B cell (primary cell): ENCODE data around the gene PAK3. TPM values are rescaled to one million over a fixed set of nuclear protein-coding genes. Genes with fewer than 3 reads are reported as not detected.

Experiments used
- ATAC-seq: fragments of 200-7000 bp; cut with Tn5 transposase; one replicate; pipeline ENCODE4 v1.10.0; 2021; ENCODE audit warnings: low read depth, mild to moderate bottlenecking, moderate number of reproducible peaks, moderate library complexity
- CTCF ChIA-PET: fragments of 350-600 bp; sonication (Branson Sonifier 250); formaldehyde crosslinking; loops from one replicate; lab custom pipeline; 2021; ENCODE audit warnings: antibody characterized with exemption, inconsistent platforms; lab: Charles Lee
- POLR2A ChIA-PET: fragments of 350-600 bp; sonication (Branson Sonifier 250); formaldehyde crosslinking; loops from one replicate; lab custom pipeline; 2021; ENCODE audit warnings: antibody characterized with exemption; lab: Charles Lee
- DNase-seq: peaks from one replicate; pipeline ENCODE4 v3.0.0; 2013
- H2AFZ ChIP-seq: 2 replicates; pipeline ENCODE4 v1.6.1; 2012; ENCODE audit warnings: mild to moderate bottlenecking, low read depth, low read length; ENCODE audit not compliant: insufficient read depth, poor library complexity, severe bottlenecking
- H3K27ac ChIP-seq, 2 donors: 1 replicate in 1 of 2; 2 replicates in 1 of 2; pipeline ENCODE4 v1.5.1; 2012 to 2013; ENCODE audit warnings: low read length in 2 of 2, mild to moderate bottlenecking in 2 of 2, moderate library complexity in 1 of 2
- H3K27me3 ChIP-seq, 4 experiments: fragments of 200-600 bp in 1 of 4; sonication (generic) in 1 of 4; replicated peaks in 1 of 4; 1 replicate in 2 of 4; 2 replicates in 2 of 4; pipeline versions ENCODE4 v1.6.1 to v1.7.0; 2013 to 2016; ENCODE audit warnings: low read length in 3 of 4, mild to moderate bottlenecking in 2 of 4, mixed read lengths in 1 of 4, moderate library complexity in 1 of 4; ENCODE audit not compliant: insufficient read depth in 4 of 4, control insufficient read depth in 3 of 4; ENCODE audit errors: control extremely low read depth in 1 of 4
- H3K36me3 ChIP-seq, 2 experiments: replicated peaks in 1 of 2; 1 replicate in 1 of 2; 2 replicates in 1 of 2; pipeline versions ENCODE4 v1.6.1 to v1.7.1; 2013; ENCODE audit warnings: low read length in 1 of 2; ENCODE audit not compliant: insufficient read depth in 2 of 2, control insufficient read depth in 1 of 2; ENCODE audit errors: control extremely low read depth in 1 of 2, extremely low read depth in 1 of 2
- H3K4me1 ChIP-seq, 2 donors: fragments of 200-600 bp in 1 of 2; sonication (generic) in 1 of 2; 1 replicate in 1 of 2; 2 replicates in 1 of 2; pipeline versions ENCODE4 v1.5.1 to v1.6.1; 2013 to 2017; ENCODE audit warnings: low read length in 2 of 2; ENCODE audit not compliant: control insufficient read depth in 2 of 2, insufficient read depth in 2 of 2
- H3K4me2 ChIP-seq: replicated peaks from 2 replicates; pipeline ENCODE3; 2012; ENCODE audit warnings: mild to moderate bottlenecking, low read depth, low read length; ENCODE audit not compliant: poor library complexity, severe bottlenecking
- H3K4me3 ChIP-seq, 5 experiments: fragments of 200-600 bp in 1 of 5; sonication (generic) in 1 of 5; 1 replicate in 3 of 5; 2 replicates in 2 of 5; pipeline versions ENCODE4 v1.5.1 to v1.7.0; 2011 to 2016; ENCODE audit warnings: low read length in 4 of 5, mild to moderate bottlenecking in 4 of 5, low read depth in 2 of 5, control low read depth in 1 of 5, moderate library complexity in 1 of 5; ENCODE audit not compliant: insufficient read depth in 1 of 5; ENCODE audit errors: control extremely low read depth in 1 of 5, extremely low read depth in 1 of 5
- H3K79me2 ChIP-seq: fragments of 200-600 bp; sonication (generic); one replicate; pipeline ENCODE4 v1.6.0; 2016; ENCODE audit warnings: low read length; ENCODE audit not compliant: control insufficient read depth, insufficient read depth
- H3K9ac ChIP-seq: fragments of 200-600 bp; sonication (generic); 2 replicates; pipeline ENCODE4 v1.6.1; 2017; ENCODE audit warnings: mild to moderate bottlenecking, low read length, moderate library complexity
- H3K9me3 ChIP-seq, 3 donors: one replicate each; pipeline versions ENCODE4 v1.6.1 to v1.7.1; 2013; ENCODE audit warnings: low read length in 2 of 3; ENCODE audit not compliant: control insufficient read depth in 2 of 3, insufficient read depth in 1 of 3; ENCODE audit errors: control extremely low read depth in 1 of 3
- H4K20me1 ChIP-seq: 2 replicates; pipeline ENCODE4 v1.6.0; 2012; ENCODE audit warnings: mild to moderate bottlenecking, low read length; ENCODE audit not compliant: insufficient read depth, control insufficient read depth, poor library complexity, severe bottlenecking
- H3K27ac Mint-ChIP-seq: one replicate; pipeline ENCODE4 v1.8.0; 2021; ENCODE audit warnings: mixed read lengths
- H3K27me3 Mint-ChIP-seq: one replicate; pipeline ENCODE4 v1.8.0; 2021; ENCODE audit warnings: mixed read lengths
- H3K4me1 Mint-ChIP-seq: one replicate; pipeline ENCODE4 v1.8.0; 2021; ENCODE audit warnings: mixed read lengths
- H3K4me3 Mint-ChIP-seq: one replicate; pipeline ENCODE4 v1.8.0; 2021; ENCODE audit warnings: mixed read lengths
- H3K9me3 Mint-ChIP-seq: one replicate; pipeline ENCODE4 v1.8.0; 2022; ENCODE audit warnings: mixed read lengths; ENCODE audit not compliant: insufficient read depth
- EZH2 ChIP-seq: IDR thresholded peaks from 2 replicates; pipeline ENCODE4 v1.6.1; 2012; ENCODE audit warnings: borderline replicate concordance, low read depth, mild to moderate bottlenecking, moderate library complexity, low read length; ENCODE audit not compliant: insufficient read depth, poor library complexity, severe bottlenecking
- WGBS: methylation state at CpG from one replicate; pipeline ENCODE4 v1.1.5; 2013; ENCODE audit warnings: missing lambda C conversion rate; ENCODE audit not compliant: insufficient coverage; 5-methylcytosine and 5-hydroxymethylcytosine counted together
- intact Hi-C: fragments of 100-400 bp; cut with micrococcal nuclease; formaldehyde crosslinking; loops from one replicate; pipeline ENCODE4 v1.10.0; 2022
- polyA plus RNA-seq: library from polyadenylated mRNA; depleted of rRNA; stranded (reverse); fragments of >200 nt; gene quantifications from 2 replicates; pipeline ENCODE4 v1.2.3, GENCODE V29; 2012
- total RNA-seq, 2 donors: library from RNA; stranded (reverse); fragments of 120-200 nt in 1 of 2; gene quantifications; 1 replicate in 1 of 2; 2 replicates in 1 of 2; pipeline versions ENCODE4 v1.2.3 to v1.2.4, GENCODE V29; 2013 to 2022
- TF ChIP-seq, protein P1 (sequence below): fragments of 200-600 bp; IDR thresholded peaks from one replicate; pipeline ENCODE4 v1.8.0; 2022; ENCODE audit warnings: antibody characterized with exemption, mild to moderate bottlenecking

PAK3 gene
- total and polyA plus RNA-seq, 2 donors (not counting 1 experiment from before 2014, with no cell fraction given) = 0.17 TPM; not detected in 1

DNA sequence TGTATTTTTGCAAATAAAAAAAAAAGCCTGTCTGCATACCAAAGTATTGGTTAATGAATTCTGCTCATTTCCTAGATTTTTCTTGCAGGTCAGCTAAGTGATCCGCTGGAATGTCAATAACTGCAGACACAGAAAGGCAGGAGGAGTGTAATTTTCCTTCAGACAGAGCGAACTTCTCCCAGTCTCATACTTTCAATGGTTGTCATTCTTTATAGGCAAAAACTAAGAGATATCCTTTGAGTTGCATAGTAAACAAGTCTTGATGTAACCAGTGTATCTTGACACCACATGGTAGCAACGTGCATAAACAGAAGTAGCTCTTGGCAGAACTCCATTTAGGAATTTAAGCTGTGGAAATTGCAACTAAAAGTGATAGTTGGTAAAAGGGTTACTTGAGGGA, 166.1 kb downstream of the PAK3 start:
- Histone ChIP-seq H2AFZ (no peak overlapping the region), H3K4me1 (no peaks in the 10 kb centered on the region), H3K9ac (no peak overlapping the region), H3K36me3 (no peaks in the 10 kb centered on the region), H3K79me2 (no peaks in the 10 kb centered on the region), H3K27me3 (no peaks in the 10 kb centered on the region), H4K20me1 (no peaks in the 10 kb centered on the region), H3K9me3 (no peaks in the 10 kb centered on the region), H3K4me3 (no peak overlapping the region), H3K27ac (no peak overlapping the region), H3K4me2 (no peak overlapping the region)
- CTCF ChIA-PET = no interaction called here
- H3K9me3 Mint-ChIP-seq = no peaks in the 10 kb centered on the region
- TF ChIP-seq, protein P1, sequence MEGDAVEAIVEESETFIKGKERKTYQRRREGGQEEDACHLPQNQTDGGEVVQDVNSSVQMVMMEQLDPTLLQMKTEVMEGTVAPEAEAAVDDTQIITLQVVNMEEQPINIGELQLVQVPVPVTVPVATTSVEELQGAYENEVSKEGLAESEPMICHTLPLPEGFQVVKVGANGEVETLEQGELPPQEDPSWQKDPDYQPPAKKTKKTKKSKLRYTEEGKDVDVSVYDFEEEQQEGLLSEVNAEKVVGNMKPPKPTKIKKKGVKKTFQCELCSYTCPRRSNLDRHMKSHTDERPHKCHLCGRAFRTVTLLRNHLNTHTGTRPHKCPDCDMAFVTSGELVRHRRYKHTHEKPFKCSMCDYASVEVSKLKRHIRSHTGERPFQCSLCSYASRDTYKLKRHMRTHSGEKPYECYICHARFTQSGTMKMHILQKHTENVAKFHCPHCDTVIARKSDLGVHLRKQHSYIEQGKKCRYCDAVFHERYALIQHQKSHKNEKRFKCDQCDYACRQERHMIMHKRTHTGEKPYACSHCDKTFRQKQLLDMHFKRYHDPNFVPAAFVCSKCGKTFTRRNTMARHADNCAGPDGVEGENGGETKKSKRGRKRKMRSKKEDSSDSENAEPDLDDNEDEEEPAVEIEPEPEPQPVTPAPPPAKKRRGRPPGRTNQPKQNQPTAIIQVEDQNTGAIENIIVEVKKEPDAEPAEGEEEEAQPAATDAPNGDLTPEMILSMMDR = no peak
- no peak for TF ChIP-seq EZH2
- H3K27ac Mint-ChIP-seq = no peak overlapping the region
- whole genome bisulfite sequencing = 100% methylated on average over 1 of the region's 3 CpGs
- intact Hi-C loops = no loop called here
- ATAC-seq = no peak
- no peaks in the 10 kb centered on the region for H3K4me1 Mint-ChIP-seq
- no peak overlapping the region for H3K4me3 Mint-ChIP-seq
- no peak for DNase-seq
- POLR2A ChIA-PET = no interaction called here
- no peaks in the 10 kb centered on the region for H3K27me3 Mint-ChIP-seq

DNA sequence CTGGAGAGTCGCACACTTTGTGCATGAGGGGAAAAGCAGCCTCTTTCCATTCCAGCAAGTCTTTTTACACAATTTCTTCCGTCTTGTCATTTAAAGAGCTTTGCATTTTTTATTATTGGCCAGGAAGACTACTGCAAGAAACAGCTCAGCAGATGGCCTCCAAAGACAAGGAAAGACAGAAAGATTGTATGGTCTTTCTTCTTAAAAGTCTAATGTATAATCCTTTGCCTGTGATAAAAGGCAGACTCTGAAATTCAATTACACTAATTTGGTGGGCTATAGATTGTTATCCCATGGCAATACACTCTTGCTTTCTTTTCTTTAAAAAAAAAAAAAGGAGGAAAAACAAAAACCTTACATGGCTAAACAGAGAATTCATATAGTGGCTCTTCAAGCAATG, 168.4 kb downstream of the PAK3 start:
- H3K9me3 Mint-ChIP-seq = no peaks in the 10 kb centered on the region
- ATAC-seq = no peak
- H3K4me3 ChIP-seq = no peak overlapping the region
- no CpG with 5 or more reads among the region's 2 CpGs for WGBS
- TF ChIP-seq, protein P1 = no peak
- no peak for TF ChIP-seq EZH2
- H3K27me3 Mint-ChIP-seq = no peaks in the 10 kb centered on the region
- no peak overlapping the region for H3K27ac ChIP-seq
- no peaks in the 10 kb centered on the region for H3K9me3 ChIP-seq
- H3K27me3 ChIP-seq = no peaks in the 10 kb centered on the region
- H3K36me3 ChIP-seq = no peaks in the 10 kb centered on the region
- intact Hi-C loops = no loop called here
- ChIA-PET POLR2A (no interaction called here), CTCF (no interaction called here)
- H3K4me3 Mint-ChIP-seq = no peak overlapping the region
- H3K9ac ChIP-seq = no peak overlapping the region
- no peak overlapping the region for H2AFZ ChIP-seq
- DNase-seq = no peak
- no peaks in the 10 kb centered on the region for H4K20me1 ChIP-seq
- no peaks in the 10 kb centered on the region for H3K4me1 ChIP-seq
- H3K27ac Mint-ChIP-seq = no peak overlapping the region
- H3K79me2 ChIP-seq = no peaks in the 10 kb centered on the region
- no peak overlapping the region for H3K4me2 ChIP-seq
- H3K4me1 Mint-ChIP-seq = no peaks in the 10 kb centered on the region
